ENCODE measurements around the gene NUMB.
A peak's percentile ranks its signal among the peaks of the same experiment; 100 is the strongest.

Gene NUMB

DNA sequence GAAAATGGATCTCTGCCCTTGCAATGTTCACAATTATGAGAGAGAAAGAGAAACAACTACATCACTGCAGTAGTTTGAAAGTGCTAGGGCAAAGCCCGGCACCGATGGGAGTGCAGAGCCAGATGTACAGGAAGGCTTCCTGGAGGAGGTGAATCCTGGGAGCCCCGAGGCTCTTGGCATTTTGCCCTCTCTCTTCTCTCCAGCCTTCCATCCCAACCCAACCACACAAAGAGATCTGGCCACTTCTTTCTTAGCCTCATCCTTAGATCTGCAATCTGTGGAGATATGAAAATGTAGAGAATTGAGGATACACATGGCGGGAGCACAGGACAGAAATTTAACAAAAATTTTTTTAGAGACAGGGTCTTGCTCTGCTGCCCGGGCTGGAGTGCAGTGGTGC is 224.3 kb downstream of the NUMB start:
- no peak for DNase-seq

DNA sequence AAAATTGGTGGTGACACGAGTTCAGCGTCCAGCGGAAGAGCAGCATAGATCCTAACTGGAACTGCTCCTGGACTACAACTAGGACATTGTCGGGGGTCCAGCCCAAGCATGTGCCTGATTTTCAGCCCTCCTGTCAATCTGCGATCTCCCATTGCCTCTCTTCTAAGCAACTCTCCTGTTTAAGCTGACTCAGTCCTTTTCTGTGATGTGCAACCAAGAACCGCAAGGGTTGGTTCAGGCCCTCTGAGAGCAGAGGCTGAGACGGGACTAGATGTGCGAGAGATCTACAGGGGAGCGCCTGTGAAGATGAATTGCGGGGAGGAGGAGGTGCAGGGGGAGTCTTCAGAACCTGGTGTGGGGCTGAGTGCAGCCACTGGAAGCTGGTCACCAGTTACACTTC is 224.8 kb downstream of the NUMB start:
- DNase-seq, result no peak

DNA sequence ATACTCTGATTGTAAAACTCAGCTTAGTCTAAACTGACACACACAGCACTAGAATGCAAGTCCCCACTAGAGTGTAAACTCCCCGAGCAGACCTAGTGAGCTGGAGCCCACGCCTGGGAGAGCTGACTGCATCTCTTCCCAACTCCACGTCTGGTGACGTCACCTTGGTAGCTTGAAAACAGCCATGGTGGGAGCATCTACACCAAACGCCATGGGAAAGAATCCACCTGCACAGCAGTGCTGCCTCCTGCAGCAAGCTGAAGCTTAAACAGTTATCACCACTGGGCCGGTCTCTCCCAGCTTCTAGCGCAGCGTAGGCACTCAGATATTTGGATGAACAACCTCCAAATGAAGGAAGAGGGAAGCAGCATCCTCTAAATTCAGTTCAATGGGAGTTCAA is 225.4 kb downstream of the NUMB start:
- DNase-seq, result no peak

DNA sequence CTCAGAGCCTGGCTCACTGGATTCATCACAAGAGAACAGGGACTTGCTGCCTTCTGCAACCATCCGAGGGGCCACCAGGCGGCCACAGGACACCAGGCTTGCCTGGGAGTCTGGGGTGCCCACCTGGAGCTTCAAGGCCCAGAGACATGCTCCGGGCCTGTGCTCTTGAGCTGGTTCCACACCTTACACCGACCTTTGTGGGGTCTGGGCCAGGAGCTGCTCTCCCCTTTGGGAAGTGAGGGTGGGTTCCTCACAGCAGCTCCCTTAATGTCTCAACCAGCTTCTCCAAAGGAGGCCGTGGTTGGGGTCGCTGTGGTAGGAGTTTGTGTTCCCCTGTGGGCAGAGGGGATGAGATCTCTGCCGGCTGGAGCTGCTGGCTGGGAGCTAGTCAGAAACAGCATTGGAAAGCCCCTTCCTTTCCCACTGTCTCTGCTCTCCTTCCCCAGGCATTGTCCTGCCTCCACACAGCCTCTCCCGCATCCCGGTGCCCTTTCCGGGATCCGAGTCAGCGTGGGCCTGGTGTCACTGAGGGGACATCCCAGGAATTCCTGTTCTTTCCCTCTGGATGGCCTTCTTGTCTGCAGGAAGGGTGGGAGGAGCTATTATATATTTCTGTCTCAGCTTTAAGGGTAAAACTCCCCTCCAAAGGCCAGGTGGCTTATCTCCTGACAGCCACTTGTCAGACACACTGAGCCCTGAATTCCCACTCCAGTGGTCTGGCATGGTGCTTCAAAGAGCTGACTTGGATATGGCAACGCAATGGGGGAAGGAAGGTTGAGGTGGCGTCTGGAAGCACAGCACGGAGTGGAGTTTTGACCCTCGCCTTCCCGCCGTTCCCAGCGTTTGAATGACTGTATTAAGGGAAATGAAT is 226.1 kb downstream of the NUMB start:
- no peak for DNase-seq

DNA sequence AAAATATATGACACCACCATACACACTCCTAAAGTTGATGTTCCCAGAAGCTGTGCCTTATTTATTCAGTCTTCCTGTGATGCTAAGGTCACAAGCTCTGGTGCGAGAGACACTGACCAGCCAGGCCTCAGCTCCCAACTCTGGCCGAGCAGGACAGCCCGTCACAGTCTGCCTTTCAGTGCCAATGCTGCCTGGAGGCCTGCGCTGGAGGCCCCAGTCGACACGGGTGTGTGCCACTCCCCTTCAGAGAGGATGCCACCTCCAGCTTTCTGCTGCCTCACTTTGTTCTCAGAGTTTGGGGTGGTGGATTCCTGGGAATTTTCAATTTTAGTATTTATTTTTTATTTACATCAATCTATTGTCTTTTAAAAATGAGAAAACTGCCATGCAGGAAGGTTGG is 228.3 kb downstream of the NUMB start:
- no peak for DNase-seq

DNA sequence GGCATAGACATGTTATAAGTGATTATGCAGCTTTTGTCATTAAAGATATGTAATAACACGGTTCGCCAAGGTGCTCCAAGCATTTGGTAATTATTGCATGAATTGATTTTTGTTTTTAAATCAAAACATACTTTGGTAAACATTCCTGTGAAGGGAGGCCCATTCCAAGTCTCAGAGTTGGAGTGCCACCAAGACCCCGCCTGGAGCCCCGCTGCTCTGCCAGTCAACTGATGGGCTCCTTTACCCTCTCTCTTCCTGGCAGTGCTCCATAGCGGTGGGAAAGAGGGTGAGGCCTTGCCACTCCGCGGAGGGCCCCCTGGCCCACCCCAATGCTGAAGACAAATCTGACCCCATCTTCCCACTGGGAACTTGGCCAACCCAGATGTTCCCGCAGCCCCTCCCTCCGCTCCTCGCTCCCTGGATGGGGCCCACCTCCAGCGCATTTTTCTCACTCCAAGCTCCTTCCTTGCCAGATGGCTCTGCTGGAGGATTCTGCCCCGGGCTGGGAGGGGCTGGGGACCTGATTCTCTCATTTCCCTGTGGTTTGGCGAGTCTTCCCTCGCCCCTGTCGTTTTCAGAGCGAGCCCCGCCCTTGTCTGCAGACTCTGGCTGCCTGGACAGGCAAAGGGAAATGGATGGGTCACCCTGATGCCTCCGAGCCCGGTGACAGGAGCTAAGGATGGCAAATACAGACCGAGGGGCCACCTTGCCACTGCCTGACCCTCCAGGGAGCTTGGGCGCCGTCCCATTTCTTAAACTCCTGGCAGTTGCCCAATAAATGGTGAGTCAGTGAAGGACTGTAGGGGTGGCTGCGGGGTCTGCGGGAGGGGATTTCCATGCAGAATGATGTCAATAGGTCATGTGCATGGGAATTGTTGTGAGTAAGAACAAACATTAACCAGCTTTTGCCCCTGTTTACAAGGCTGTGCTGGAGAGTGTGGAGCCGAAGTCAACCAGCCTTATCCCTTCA is 230.2 kb downstream of the NUMB start:
- DNase-seq, result peak in 2 of 56 donors; percentile 13 to 94

DNA sequence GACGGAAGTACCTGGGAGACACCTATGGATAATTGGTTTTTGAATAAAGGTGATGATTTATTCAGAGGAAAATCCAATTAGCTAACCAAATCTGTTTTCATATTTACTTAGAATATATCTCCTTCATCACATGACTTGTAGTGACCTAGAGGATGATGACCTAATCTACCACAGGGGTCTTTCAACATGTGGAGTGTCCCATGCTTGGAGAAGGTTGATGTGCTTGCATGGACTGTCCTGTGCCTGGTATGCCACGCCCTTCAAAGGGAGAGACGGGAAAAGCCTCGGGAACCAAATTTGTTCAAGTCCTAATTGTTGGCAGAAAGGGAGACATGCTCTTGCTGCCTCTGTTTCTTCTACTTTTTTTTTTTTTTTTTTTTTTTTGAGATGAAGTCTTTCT is 232.8 kb downstream of the NUMB start:
- DNase-seq, result no peak
